Fibroblast of villous mesenchyme (primary cell): ENCODE data around the gene RNF181. TPM values are rescaled to one million over a fixed set of nuclear protein-coding genes. Genes with fewer than 3 reads are reported as not detected.
A peak's percentile ranks its signal among the peaks of the same experiment; 100 is the strongest.

Experiments used
- DNase-seq: peaks from one replicate; pipeline ENCODE4 v3.0.0-alpha.2; 2010; ENCODE audit warnings: low read depth
- H3K4me3 ChIP-seq: 2 replicates; pipeline ENCODE4 v1.5.1; 2011; ENCODE audit warnings: low read depth, mild to moderate bottlenecking, low read length
- total RNA-seq: library from RNA; depleted of rRNA; stranded (reverse); fragments of >200 nt; gene quantifications from 2 replicates; pipeline ENCODE4 v1.2.3, GENCODE V29; 2012
- TF ChIP-seq, protein P1 (sequence below): IDR thresholded peaks from 2 replicates; pipeline ENCODE4 v1.5.1; 2012; ENCODE audit warnings: low read depth, mild to moderate bottlenecking, low read length; ENCODE audit not compliant: insufficient read depth

RNF181 gene
- total RNA-seq, 1 donor, result 130 TPM

DNA sequence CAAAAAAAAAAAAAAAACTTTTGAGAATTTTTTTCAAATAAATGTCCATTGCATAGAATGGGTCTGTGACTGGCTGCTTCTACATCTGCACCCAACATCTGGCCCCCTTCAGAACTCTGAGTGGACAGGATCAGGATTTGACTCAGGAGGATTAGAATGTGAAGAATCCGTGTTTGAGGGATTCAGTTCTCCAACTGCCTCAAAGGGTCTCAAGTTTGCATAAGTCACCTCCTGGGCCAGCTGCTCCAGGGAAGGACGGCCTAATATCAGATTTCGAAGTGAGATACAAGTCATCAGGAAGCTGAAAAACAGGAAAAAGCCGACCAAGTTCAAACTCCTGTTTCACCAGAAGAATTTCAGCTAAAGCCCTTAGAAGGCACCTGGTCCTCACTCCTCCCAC is 45.7 kb upstream of the RNF181 start:
- TF ChIP-seq, protein P1, sequence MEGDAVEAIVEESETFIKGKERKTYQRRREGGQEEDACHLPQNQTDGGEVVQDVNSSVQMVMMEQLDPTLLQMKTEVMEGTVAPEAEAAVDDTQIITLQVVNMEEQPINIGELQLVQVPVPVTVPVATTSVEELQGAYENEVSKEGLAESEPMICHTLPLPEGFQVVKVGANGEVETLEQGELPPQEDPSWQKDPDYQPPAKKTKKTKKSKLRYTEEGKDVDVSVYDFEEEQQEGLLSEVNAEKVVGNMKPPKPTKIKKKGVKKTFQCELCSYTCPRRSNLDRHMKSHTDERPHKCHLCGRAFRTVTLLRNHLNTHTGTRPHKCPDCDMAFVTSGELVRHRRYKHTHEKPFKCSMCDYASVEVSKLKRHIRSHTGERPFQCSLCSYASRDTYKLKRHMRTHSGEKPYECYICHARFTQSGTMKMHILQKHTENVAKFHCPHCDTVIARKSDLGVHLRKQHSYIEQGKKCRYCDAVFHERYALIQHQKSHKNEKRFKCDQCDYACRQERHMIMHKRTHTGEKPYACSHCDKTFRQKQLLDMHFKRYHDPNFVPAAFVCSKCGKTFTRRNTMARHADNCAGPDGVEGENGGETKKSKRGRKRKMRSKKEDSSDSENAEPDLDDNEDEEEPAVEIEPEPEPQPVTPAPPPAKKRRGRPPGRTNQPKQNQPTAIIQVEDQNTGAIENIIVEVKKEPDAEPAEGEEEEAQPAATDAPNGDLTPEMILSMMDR, result no peak
- H3K4me3 ChIP-seq, result no peak overlapping the region
- peak; percentile 98 for DNase-seq

DNA sequence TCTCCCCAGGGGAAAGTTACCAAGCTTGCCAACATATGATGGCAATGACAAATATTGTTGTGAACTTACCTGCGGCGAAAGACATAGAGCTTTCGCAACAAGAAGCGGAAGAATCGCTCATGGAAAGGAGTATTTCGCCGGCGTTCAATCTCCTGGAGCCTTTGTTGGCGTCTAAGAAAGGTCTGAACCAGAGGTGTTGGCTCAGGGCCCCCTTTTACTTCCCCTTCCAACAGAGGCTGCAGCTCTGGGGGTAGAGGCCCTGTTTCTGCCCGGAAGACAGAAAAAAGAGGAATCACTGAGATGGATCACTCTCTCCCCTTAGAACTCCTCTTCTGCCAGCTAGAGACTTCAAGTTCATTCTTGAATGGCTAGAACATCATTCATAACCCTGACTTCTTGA is 45.1 kb upstream of the RNF181 start:
- TF ChIP-seq, protein P1, result no peak
- DNase-seq, result no peak
- H3K4me3 ChIP-seq, result no peak overlapping the region

DNA sequence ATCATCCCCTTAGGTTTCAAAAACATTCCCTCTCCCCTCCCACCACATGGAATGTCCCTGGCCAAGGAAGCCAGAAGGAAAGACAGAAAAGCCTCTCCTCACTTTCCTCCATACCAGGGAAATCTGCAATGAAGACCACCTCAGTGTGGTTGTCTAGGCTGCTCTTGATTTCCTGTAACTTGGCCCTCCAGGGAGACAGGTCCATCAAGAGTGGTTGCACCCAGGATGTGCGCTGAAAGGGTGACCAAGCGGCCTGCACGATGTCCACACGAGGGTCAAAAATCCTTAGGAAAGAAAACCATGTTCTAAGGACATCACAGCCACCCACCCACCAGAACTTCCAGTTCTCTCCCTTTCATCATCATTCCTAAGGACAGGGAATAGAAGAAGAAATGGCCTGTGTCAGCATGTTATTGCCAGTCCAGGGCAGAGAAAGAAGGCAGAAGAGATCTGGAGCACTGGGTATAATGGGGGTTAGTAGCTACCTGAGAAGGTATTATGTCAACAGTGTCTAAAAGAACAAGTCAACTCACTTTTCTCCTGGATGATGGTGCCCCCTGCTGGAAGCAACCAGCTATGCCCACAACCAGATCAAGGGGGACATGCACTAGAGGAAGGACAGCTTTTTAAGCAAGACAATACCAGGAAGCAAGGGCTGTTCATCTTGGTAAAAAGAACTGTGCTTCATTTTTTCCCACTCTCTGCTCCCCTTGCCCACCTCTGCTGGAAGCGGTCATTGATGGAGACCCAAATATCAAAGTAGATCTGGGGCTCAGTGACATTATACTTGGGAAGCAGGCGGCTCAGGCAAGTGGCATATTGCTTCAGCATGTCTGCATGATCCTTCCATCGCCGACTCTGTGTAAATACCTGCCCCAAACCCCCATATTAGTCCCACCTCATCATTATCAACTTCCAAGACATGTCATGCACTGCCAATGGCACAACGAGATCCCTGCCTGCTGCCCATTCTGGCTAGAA is 43.6 kb upstream of the RNF181 start:
- H3K4me3 ChIP-seq, result no peak overlapping the region
- DNase-seq, result peak; percentile 83
- TF ChIP-seq, protein P1, result peak; percentile 89

DNA sequence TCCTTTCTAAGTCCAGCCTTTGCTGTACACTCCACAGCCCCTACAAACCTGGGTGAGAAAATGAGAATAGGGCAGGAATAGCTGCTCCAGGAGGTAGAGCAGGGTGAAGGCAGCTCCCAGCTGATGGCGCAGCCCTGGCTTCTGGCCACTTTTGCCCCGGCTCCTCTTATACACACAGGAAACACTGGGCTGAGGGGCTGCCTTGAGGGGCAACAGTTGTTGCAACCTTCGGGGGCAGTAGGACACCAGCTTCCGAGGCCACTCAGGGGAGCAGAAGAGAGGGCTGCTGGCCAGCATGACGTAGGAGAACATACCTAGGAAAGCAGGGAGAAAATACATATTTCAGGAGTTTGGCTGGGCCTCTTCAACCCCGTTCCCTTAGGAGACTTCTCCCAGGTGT is 42.4 kb upstream of the RNF181 start:
- H3K4me3 ChIP-seq, result no peak overlapping the region
- DNase-seq, result no peak
- TF ChIP-seq, protein P1, result no peak

DNA sequence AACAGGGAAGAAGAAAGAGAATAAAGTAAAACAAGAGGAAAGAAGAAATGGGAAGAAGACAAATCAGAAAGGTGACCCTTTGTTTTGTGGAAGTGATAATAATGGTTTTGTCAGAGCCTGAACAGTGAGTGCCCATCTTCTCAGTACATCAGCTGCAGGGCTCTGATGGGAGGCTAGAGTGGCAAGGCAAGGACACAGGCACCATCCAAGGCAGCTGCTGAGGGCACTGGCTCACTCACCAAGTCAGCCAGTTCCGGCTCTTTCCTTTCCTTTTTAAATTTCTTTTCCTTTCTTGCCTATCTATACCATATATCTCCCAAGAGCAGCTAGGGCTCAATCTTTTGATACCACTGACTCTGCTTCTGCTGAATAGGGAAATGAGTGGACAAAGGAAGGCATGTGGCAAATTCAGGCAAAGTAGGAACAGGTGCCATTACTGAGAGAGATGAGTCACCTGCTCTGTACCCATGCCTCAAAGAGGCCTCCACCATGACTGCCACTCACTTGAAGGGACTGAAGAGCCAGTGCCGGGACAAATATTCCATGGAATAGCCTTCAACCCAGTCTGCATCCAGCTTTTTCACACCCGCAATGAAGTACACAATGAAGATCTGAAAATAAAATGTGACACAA is 40.4 kb upstream of the RNF181 start:
- TF ChIP-seq, protein P1, result no peak
- no peak overlapping the region for H3K4me3 ChIP-seq
- DNase-seq, result no peak

DNA sequence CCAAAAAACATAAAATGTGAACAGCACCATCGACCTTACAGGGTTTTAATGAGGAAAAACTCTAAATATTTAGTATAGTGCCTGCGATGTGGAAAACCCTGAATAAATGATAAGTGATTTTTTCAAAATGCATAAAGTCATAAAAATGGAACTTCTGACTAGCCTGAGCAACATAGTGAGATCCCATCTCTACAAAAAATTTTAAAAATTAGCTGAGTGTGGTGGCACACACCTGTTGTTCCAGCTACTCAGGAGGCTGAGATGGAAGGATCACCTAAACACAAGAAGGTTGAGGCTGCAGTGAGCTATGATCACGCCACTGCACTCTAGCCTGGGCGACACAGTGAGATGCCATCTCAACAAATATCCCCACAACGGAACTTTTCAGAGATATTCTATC is 38.4 kb upstream of the RNF181 start:
- TF ChIP-seq, protein P1, result no peak
- H3K4me3 ChIP-seq, result no peak overlapping the region
- DNase-seq, result no peak
